Spleen (tissue), 7 donors: ENCODE results near the gene DDIT4.

ENCODE experiments used
- CTCF ChIP-seq, 11 experiments: fragments of 200-600 bp in 7 of 11; fragments of 450-650 bp in 4 of 11; sonication (generic) in 4 of 11; IDR thresholded peaks in 8 of 11; conservative IDR thresholded peaks in 3 of 11; 1 replicate in 7 of 11; 2 replicates in 4 of 11; pipeline versions ENCODE4 v1.4.0 to v1.8.0; 2016 to 2021; ENCODE audit warnings: antibody characterized with exemption in 11 of 11, inconsistent platforms in 4 of 11, mild to moderate bottlenecking in 1 of 11
- POLR2A ChIP-seq, 3 donors: fragments of 450-650 bp; IDR thresholded peaks; one replicate each; pipeline ENCODE4 v1.5.1; 2017; ENCODE audit warnings: antibody characterized with exemption in 3 of 3, mild to moderate bottlenecking in 1 of 3
- POLR2AphosphoS5 ChIP-seq, 3 donors: sonication (generic); formaldehyde crosslinking; IDR thresholded peaks; one replicate each; pipeline ENCODE4 v1.5.1; 2017; ENCODE audit warnings: antibody characterized with exemption in 3 of 3
- donor health status: DM: no; HTN: no; CAD: no; lungs with moderate emphysema.
- donor health status: DM: no; HTN: no; CAD: no.
- donor health status: DM: no; HTN: no; CAD: no.

- TF ChIP-seq CTCF (IDR thresholded peaks at IDR 0.05 in 8 of 11, conservative IDR thresholded peaks at IDR 0.05 in 3 of 11) (no peak), POLR2AphosphoS5 (IDR thresholded peaks at IDR 0.05) (no peak), POLR2A (IDR thresholded peaks at IDR 0.05) (no peak)
Measured at GRCh38 chr10:72274213-72274729, 547 bp downstream of the DDIT4 start.
